GM12873 (cell line): ENCODE measurements around the gene LIN54.

Source experiments
- TF ChIP-seq, protein P1 (sequence below): IDR thresholded peaks from 2 replicates; pipeline ENCODE4 v1.5.1; 2012; ENCODE audit warnings: low read depth, mild to moderate bottlenecking, moderate library complexity, low read length, control low read depth; ENCODE audit not compliant: insufficient read depth; ENCODE audit errors: missing control alignments

The LIN54 gene

DNA sequence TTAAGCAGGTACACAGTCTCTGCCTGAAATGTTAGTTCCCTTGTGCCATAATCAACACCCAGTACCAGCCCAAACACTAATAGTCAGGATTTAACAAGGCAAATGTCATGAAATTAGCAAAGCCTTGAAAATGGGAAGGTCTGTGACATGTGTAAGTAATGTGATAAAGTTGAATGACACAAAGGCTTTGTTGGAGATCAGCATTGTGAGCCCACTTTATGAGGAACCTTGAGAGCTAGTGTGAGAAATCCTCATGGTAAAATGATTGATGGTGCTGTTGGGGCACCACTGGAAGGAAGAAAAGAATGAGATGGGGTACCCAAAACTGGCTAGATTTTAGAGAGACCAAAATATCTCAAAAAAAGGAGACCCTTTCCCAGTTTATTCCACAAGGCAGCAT, 3.3 kb upstream of the LIN54 start:
- TF ChIP-seq, protein P1, sequence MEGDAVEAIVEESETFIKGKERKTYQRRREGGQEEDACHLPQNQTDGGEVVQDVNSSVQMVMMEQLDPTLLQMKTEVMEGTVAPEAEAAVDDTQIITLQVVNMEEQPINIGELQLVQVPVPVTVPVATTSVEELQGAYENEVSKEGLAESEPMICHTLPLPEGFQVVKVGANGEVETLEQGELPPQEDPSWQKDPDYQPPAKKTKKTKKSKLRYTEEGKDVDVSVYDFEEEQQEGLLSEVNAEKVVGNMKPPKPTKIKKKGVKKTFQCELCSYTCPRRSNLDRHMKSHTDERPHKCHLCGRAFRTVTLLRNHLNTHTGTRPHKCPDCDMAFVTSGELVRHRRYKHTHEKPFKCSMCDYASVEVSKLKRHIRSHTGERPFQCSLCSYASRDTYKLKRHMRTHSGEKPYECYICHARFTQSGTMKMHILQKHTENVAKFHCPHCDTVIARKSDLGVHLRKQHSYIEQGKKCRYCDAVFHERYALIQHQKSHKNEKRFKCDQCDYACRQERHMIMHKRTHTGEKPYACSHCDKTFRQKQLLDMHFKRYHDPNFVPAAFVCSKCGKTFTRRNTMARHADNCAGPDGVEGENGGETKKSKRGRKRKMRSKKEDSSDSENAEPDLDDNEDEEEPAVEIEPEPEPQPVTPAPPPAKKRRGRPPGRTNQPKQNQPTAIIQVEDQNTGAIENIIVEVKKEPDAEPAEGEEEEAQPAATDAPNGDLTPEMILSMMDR: no peak

DNA sequence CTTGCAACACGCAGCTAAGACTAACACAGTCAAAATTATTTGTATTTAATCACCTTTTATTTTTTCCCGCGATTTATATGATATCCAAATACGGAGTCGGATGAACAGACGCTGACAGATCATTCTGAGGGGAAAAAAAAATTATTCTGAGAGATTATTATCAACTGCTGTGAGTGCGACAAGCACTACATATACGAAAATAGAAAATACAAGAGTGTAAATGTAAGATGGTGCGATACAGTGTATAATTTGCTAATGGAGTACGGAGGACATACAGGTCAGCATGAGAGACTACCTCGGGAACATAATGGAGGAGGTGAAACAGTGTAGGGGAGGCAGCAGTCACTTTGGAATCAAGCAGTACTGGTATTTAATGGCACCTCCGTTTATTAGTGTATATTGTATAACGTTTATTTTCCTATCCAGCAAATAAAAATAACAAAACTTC, 2.8 kb upstream of the LIN54 start:
- TF ChIP-seq, protein P1: no peak

DNA sequence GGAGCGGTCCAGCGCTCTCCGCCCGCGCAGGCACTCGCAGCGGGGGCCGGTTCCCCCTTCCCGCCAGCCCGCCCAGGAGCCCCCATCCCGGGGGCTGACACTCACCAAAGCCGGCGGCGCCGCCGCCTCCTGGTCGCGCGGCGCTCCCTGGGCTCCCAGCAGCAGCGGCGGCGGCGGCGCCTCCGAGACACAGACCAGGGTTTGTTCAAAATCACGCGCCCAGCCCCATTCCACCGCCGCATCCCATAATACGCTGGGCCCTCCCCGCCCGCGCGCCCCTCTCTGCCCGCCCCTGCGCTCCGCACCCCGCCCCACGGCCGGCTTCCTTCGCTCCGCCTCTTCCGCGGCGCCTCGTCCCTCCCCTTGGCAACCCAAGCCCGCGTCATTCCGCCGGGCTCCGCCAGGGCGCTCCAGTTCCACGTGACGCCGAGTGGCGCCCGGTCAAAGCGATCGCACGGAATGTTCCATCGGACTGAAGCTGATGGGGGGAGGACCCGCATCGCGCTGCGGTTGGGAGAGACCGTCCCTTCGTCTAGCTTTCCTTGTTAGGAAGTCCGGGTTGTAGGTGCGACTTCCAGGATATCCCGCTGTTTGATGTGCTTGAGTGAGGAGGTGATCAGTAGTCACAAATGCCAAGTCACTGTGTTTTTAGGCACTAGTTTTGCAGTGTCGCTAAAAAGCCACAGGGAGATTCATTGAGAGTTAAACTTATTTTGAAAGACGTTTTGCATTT, 2.2 kb upstream of the LIN54 start:
- TF ChIP-seq, protein P1: peak; percentile 62

DNA sequence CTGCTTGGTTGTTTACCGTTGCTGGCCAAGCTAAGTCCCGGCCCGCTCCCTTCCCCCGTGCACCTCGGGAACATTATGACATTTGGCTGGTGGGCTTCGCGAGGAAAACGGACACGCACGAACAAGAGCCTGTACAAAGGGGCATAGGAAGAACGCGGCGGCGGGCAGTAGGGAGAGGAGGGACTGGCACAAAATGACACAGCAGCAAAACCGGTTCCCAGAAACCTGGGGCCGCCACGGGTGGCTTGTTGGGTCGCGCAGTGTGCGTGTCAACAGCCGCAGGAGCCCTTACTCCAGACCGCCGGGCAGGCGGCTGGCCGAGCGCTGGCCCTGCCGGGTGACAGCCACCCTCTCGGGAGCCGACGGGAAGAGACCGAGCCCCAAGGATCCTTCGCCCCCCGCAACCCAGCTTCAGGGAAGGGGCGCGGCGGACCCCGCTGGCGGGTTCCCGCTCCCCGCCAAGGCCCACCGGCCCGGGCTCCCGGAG, 1.6 kb upstream of the LIN54 start:
- TF ChIP-seq, protein P1: no peak

DNA sequence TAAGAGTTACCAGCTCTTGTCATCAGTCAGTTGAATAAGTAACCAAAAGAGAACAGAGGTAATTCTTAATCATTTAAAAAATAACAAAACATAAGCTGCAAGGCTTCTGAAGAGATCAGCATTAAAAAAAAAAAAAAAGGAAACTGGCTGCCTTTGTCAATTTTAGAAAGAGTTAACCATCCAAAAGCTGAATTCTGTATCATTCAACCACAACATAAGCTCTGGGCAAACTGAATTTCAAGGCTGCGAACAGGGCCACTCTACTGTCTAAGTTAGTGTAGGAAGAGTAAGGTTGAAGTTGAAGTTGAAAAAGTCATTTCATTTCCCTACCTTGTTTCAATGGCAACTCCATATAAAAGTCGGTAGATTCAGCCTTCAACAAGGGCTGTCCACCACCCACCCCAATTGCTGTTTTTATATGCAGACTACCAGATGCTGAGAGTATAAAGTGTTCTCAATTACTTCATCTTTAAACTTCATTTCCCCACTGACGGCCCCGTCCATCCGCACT, 1.1 kb upstream of the LIN54 start:
- TF ChIP-seq, protein P1: no peak

DNA sequence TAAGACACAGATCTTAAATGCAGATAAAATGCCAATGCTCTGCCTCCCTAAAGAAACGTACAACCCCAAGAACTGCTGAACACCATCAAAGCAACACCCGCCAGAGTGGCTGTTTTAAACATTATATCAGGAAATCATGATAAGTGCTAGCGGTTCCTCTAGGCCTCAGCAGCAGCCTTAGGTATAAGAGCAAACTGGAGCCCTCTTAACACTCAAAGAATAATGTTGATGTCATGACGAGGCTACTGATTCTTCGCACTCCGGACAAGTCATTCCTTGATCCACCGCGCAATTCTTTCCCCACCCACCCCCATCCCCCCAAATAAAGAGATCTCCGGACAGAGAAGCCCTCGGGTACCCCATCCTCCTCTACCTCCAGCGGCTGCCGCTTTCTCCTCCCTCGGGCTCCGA, 507 bp downstream of the LIN54 start:
- TF ChIP-seq, protein P1: no peak

DNA sequence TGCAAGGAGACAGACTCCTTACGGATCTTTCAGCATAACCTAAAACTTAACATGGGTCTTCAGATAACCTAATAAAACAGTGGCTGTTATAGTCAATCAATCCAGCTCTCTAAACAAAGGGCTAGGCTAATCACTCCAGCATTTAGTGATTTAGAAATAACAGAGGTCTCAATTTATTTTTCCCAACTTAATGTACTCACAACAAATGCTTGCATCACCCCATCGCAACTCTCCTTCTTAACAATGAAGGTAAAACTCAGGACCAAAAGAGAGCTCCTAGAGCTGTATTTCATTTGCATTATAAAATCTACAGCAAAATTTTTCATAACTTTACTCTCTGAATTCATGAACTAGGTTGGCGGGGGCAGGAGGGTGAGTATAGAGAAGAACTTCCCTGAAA, 1.1 kb downstream of the LIN54 start:
- TF ChIP-seq, protein P1: no peak
